ENCODE data around the gene RABAC1. TPM values are rescaled to one million over a fixed set of nuclear protein-coding genes. Genes with fewer than 3 reads are reported as not detected.
A peak's percentile ranks its signal among the peaks of the same experiment; 100 is the strongest.

The RABAC1 gene
- polyA plus RNA-seq, 1 donor (not counting 4 experiments of a cell fraction or from before 2014, with no cell fraction given), result 107 TPM

DNA sequence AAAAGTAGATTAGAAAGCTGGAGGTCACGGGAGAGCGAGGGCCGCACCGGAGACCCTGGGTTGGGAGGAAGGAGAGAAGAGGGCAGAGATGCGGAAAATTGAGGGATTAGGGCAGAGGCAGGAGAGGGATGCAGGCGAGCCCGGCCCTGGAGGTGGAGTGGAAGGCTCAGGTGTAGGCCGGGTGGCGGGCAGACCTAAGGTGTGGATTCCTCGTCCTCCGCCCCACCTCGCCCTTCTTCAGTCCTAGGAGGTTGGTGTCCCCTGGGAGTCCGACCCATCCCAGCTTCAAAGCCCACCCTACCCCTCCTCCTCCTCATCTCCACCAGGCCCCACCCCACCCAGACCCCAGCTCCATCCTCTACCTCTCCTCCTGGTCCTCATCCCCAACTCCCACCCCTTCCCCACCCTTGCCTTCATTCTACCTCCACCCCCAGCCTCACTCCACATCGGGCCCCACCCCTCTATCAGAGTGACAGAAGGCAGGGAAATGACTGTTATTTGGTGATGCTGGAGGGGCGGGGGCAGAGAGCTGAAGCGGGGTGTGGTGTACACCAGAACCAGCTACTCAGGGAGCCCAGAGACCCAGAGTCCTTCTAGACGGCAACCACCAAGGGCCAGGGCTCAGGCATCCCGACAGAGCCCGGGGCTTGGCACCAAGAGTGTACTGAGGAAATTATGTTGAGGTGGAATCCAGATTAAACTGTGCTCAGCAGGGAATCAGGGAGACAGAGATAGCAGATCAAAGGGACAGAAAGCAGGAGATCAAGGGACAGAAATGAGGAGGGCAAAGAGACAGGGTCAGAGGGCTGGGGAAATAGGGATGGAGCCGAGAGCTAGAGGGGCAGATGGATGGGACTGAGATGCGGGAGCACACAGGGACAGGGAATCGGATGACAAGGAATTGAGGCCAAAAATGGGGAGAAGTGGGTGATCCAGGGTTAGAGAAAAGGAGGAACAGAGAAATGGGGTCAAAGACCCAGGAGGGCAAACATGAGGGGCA lies 37.2 kb downstream of the RABAC1 start:
- no peaks in the 10 kb centered on the region for H3K36me3 ChIP-seq (ENCODE audit: control insufficient read depth in 2 of 2, extremely low read depth in 1 of 2, insufficient read depth in 2 of 2, low read length in 2 of 2)
- no peaks in the 10 kb centered on the region for H3K79me2 ChIP-seq (ENCODE audit: control insufficient read depth, insufficient read depth, low read length)
- H4K20me1 ChIP-seq (ENCODE audit: control insufficient read depth, extremely low read depth, insufficient read depth, low read length), result peaks cover 6% of the 10 kb centered on the region
- H3K27ac ChIP-seq (ENCODE audit: control insufficient read depth, insufficient read depth, low read length), result no peak overlapping the region
- H3K4me1 ChIP-seq (ENCODE audit: control insufficient read depth, extremely low read depth, insufficient read depth, low read length), result no peaks in the 10 kb centered on the region
- peaks cover 79% of the 10 kb centered on the region for H3K27me3 ChIP-seq (ENCODE audit: control insufficient read depth, extremely low read depth, insufficient read depth, low read length)
- no peak overlapping the region for H3K4me2 ChIP-seq (ENCODE audit: control insufficient read depth, extremely low read depth, insufficient read depth, low read depth, low read length)
- no peak overlapping the region for H3K4me3 ChIP-seq (ENCODE audit: control insufficient read depth in 2 of 3, extremely low read depth in 1 of 3, insufficient read depth in 2 of 3, low read depth in 1 of 3, low read length in 3 of 3)
- DNase-seq (ENCODE audit: low read depth, low spot score) (no peak), FAIRE-seq (no peak)
- no peaks in the 10 kb centered on the region for H3K9me1 ChIP-seq (ENCODE audit: control insufficient read depth, extremely low read depth, insufficient read depth, low read length)
- dilution Hi-C loops (cut with MboI; ENCODE audit: extremely low pct_ligation_motif_present, low sequenced_read_pairs), result no loop called here
- H3K9ac ChIP-seq (ENCODE audit: control insufficient read depth, extremely low read depth, insufficient read depth, low read length), result no peak overlapping the region
- no peak overlapping the region for H2AFZ ChIP-seq (ENCODE audit: control insufficient read depth, low read length)
- peaks cover 8% of the 10 kb centered on the region for H3K9me3 ChIP-seq (ENCODE audit: control insufficient read depth, low read depth, low read length)
- TF ChIP-seq, protein P1, sequence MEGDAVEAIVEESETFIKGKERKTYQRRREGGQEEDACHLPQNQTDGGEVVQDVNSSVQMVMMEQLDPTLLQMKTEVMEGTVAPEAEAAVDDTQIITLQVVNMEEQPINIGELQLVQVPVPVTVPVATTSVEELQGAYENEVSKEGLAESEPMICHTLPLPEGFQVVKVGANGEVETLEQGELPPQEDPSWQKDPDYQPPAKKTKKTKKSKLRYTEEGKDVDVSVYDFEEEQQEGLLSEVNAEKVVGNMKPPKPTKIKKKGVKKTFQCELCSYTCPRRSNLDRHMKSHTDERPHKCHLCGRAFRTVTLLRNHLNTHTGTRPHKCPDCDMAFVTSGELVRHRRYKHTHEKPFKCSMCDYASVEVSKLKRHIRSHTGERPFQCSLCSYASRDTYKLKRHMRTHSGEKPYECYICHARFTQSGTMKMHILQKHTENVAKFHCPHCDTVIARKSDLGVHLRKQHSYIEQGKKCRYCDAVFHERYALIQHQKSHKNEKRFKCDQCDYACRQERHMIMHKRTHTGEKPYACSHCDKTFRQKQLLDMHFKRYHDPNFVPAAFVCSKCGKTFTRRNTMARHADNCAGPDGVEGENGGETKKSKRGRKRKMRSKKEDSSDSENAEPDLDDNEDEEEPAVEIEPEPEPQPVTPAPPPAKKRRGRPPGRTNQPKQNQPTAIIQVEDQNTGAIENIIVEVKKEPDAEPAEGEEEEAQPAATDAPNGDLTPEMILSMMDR (optimal IDR thresholded peaks at IDR 0.05 in 1 of 3, IDR thresholded peaks at IDR 0.05 in 1 of 3, conservative IDR thresholded peaks at IDR 0.05 in 1 of 3; ENCODE audit: extremely low read depth in 1 of 3, insufficient read depth in 2 of 3, low read length in 3 of 3), result no peak
- peak; percentile 7 for TF ChIP-seq EZH2 (IDR thresholded peaks at IDR 0.05; ENCODE audit: low read length)

DNA sequence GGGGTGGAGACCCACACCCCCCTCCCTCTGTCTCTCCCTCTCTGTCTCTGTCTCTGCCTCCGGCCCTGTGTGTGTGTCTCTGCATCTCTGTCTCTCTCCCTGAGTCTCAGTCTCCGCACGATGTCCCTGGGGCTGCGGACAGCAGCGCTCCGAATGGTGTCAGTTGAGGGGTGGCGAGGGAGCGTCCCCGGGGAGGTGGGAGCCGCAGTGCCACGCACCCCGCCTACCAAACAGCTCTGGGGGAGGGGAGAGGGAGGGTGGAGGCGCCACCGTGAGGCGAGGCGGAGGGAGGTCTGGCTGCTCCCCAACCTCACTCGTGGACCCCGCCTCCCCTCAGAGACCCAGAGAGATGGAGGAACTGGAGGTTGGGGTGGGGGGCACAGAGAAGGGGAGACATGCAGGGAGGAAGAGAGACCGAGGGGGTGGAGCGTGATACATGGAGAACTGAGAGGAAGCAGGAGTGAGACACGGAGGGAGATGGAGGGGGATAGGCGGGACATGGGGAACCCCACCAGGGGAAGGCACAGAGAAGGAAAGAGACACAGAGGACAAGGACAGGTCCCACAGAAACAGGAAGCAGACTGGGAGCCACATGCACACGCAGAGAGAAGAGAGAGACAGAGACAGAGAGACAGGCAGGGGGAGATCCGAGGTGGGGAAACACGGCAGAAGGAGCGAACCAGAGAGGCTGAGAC lies 38.1 kb downstream of the RABAC1 start:
- Histone ChIP-seq H4K20me1 (ENCODE audit: control insufficient read depth, extremely low read depth, insufficient read depth, low read length) (peaks cover 6% of the 10 kb centered on the region), H3K4me1 (ENCODE audit: control insufficient read depth, extremely low read depth, insufficient read depth, low read length) (no peaks in the 10 kb centered on the region), H2AFZ (ENCODE audit: control insufficient read depth, low read length) (no peak overlapping the region), H3K9me3 (ENCODE audit: control insufficient read depth, low read depth, low read length) (peaks cover 8% of the 10 kb centered on the region), H3K4me3 (ENCODE audit: control insufficient read depth in 2 of 3, extremely low read depth in 1 of 3, insufficient read depth in 2 of 3, low read depth in 1 of 3, low read length in 3 of 3) (no peak overlapping the region), H3K27ac (ENCODE audit: control insufficient read depth, insufficient read depth, low read length) (no peak overlapping the region), H3K9ac (ENCODE audit: control insufficient read depth, extremely low read depth, insufficient read depth, low read length) (no peak overlapping the region), H3K27me3 (ENCODE audit: control insufficient read depth, extremely low read depth, insufficient read depth, low read length) (peaks cover 80% of the 10 kb centered on the region), H3K36me3 (ENCODE audit: control insufficient read depth in 2 of 2, extremely low read depth in 1 of 2, insufficient read depth in 2 of 2, low read length in 2 of 2) (no peaks in the 10 kb centered on the region), H3K9me1 (ENCODE audit: control insufficient read depth, extremely low read depth, insufficient read depth, low read length) (no peaks in the 10 kb centered on the region), H3K79me2 (ENCODE audit: control insufficient read depth, insufficient read depth, low read length) (no peaks in the 10 kb centered on the region), H3K4me2 (ENCODE audit: control insufficient read depth, extremely low read depth, insufficient read depth, low read depth, low read length) (no peak overlapping the region)
- DNase-seq (ENCODE audit: low read depth, low spot score), result no peak
- TF ChIP-seq, protein P1 (optimal IDR thresholded peaks at IDR 0.05 in 1 of 3, IDR thresholded peaks at IDR 0.05 in 1 of 3, conservative IDR thresholded peaks at IDR 0.05 in 1 of 3; ENCODE audit: extremely low read depth in 1 of 3, insufficient read depth in 2 of 3, low read length in 3 of 3), result peak in 1 of 3 experiments; percentile 18
- peak; percentile 69 for TF ChIP-seq EZH2 (IDR thresholded peaks at IDR 0.05; ENCODE audit: low read length)
- dilution Hi-C loops (cut with MboI; ENCODE audit: extremely low pct_ligation_motif_present, low sequenced_read_pairs), result no loop called here
- FAIRE-seq, result no peak

Data from keratinocyte (primary cell).